Neural crest cell (in vitro differentiated cells): ENCODE measurements around the gene ZNF598. TPM values are rescaled to one million over a fixed set of nuclear protein-coding genes. Genes with fewer than 3 reads are reported as not detected.
A peak's percentile ranks its signal among the peaks of the same experiment; 100 is the strongest.

Experiments
- DNase-seq: peaks from one replicate; pipeline ENCODE4 v3.0.0; 2021; ENCODE audit warnings: low read depth, mixed read lengths, low spot score
- H3K27ac Mint-ChIP-seq: one replicate; pipeline ENCODE4 v1.8.0; 2021; ENCODE audit warnings: mild to moderate bottlenecking, mixed read lengths; ENCODE audit not compliant: unreplicated experiment
- H3K27me3 Mint-ChIP-seq: 2 replicates; pipeline ENCODE4 v1.8.0; 2021; ENCODE audit warnings: low read depth, mild to moderate bottlenecking, mixed read lengths
- H3K36me3 Mint-ChIP-seq: 2 replicates; pipeline ENCODE4 v1.8.0; 2021; ENCODE audit warnings: low read depth, mild to moderate bottlenecking, mixed read lengths
- H3K4me1 Mint-ChIP-seq: 2 replicates; pipeline ENCODE4 v1.8.0; 2021; ENCODE audit warnings: mixed read lengths
- H3K4me3 Mint-ChIP-seq: one replicate; pipeline ENCODE4 v1.8.0; 2021; ENCODE audit warnings: mild to moderate bottlenecking, mixed read lengths
- H3K9me3 Mint-ChIP-seq: 2 replicates; pipeline ENCODE4 v1.8.0; 2021; ENCODE audit warnings: mixed read lengths
- CTCF ChIP-seq: fragments of 200-600 bp; sonication (generic); conservative IDR thresholded peaks from 2 replicates; pipeline ENCODE4 v1.5.0; 2021; ENCODE audit warnings: antibody characterized with exemption, mild to moderate bottlenecking
- total RNA-seq: library from RNA; stranded (reverse); gene quantifications from 2 replicates; pipeline ENCODE4 v1.2.1, GENCODE V29; 2021

ZNF598 gene
- total RNA-seq, 1 donor from 2014 or later: 55.7 TPM

GRCh38 chr16:2042986-2043666 lies 33.5 kb upstream of the ZNF598 start:
- no peaks in the 10 kb centered on the region for H3K27me3 Mint-ChIP-seq
- no peaks in the 10 kb centered on the region for H3K9me3 Mint-ChIP-seq
- H3K4me1 Mint-ChIP-seq: peaks cover 14% of the 10 kb centered on the region
- no peak for TF ChIP-seq CTCF
- no peaks in the 10 kb centered on the region for H3K36me3 Mint-ChIP-seq
- no peak for DNase-seq
- H3K4me3 Mint-ChIP-seq: no peak overlapping the region
- no peak overlapping the region for H3K27ac Mint-ChIP-seq

GRCh38 chr16:2042171-2042985 lies 32.8 kb upstream of the ZNF598 start:
- Mint-ChIP-seq H3K27ac (no peak overlapping the region), H3K9me3 (no peaks in the 10 kb centered on the region), H3K4me3 (no peak overlapping the region), H3K27me3 (no peaks in the 10 kb centered on the region), H3K36me3 (no peaks in the 10 kb centered on the region), H3K4me1 (peaks cover 14% of the 10 kb centered on the region)
- no peak for TF ChIP-seq CTCF
- no peak for DNase-seq

GRCh38 chr16:2040787-2041522 lies 31.3 kb upstream of the ZNF598 start:
- H3K36me3 Mint-ChIP-seq: no peaks in the 10 kb centered on the region
- DNase-seq: no peak
- peak overlapping the region; percentile 50 for H3K27ac Mint-ChIP-seq
- H3K4me1 Mint-ChIP-seq: peaks cover 4% of the 10 kb centered on the region
- H3K27me3 Mint-ChIP-seq: no peaks in the 10 kb centered on the region
- no peak for TF ChIP-seq CTCF
- no peak overlapping the region for H3K4me3 Mint-ChIP-seq
- H3K9me3 Mint-ChIP-seq: no peaks in the 10 kb centered on the region

- no peaks in the 10 kb centered on the region for H3K9me3 Mint-ChIP-seq
- H3K27ac Mint-ChIP-seq: no peak overlapping the region
- DNase-seq: no peak
- no peak for TF ChIP-seq CTCF
- no peaks in the 10 kb centered on the region for H3K36me3 Mint-ChIP-seq
- H3K27me3 Mint-ChIP-seq: no peaks in the 10 kb centered on the region
- H3K4me1 Mint-ChIP-seq: peaks cover 4% of the 10 kb centered on the region
- H3K4me3 Mint-ChIP-seq: no peak overlapping the region
Measured at GRCh38 chr16:2040041-2040786, 30.6 kb upstream of the ZNF598 start.
